ENCODE results near the gene ATL2. TPM values are rescaled to one million over a fixed set of nuclear protein-coding genes. Genes with fewer than 3 reads are reported as not detected.

Gene ATL2
- polyA plus RNA-seq, 3 donors = 7.8 to 28.3 (median 10.8) TPM

DNA sequence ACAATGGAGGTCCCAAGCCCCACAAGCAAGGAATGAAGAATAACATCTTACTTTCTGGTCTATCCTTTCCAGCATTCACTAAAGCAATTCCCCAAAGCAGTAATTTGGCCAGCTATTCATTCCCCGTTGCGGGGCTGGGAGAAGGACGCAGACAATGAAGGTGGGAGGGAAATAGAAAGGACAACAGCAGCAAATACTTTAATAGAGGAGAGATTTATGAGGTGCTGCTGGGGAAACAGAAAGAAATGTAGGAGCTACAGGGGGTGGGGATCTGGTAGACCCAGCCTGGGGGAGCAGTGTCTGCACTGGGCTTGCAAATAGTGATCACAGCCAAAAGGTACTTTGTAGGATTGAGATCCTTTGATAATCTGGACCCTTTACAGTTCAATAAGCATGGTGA, 13.9 kb upstream of the ATL2 start:
- Histone ChIP-seq H3K9me3 (replicated peaks in 1 of 2; ENCODE audit: control insufficient read depth in 1 of 2, insufficient read depth in 1 of 2, low read length in 2 of 2) (no peaks in the 10 kb centered on the region), H4K20me1 (ENCODE audit: insufficient read depth, low read length) (no peaks in the 10 kb centered on the region), H3K27ac (ENCODE audit: low read depth in 1 of 2, low read length in 2 of 2) (no peak overlapping the region), H3K79me2 (ENCODE audit: insufficient read depth, low read length) (no peaks in the 10 kb centered on the region), H3K4me3 (replicated peaks in 1 of 3; ENCODE audit: low read depth in 2 of 3, low read length in 3 of 3) (no peak overlapping the region), H3K4me1 (ENCODE audit: control insufficient read depth in 1 of 2, insufficient read depth in 2 of 2, low read length in 2 of 2) (peaks cover 16 to 17% of the 10 kb centered on the region in 2 donors), H3K36me3 (replicated peaks in 1 of 2; ENCODE audit: control insufficient read depth in 1 of 2, insufficient read depth in 2 of 2, low read length in 2 of 2) (no peaks in the 10 kb centered on the region), H2AFZ (ENCODE audit: insufficient read depth, low read depth, low read length, poor library complexity, severe bottlenecking) (no peak overlapping the region), H3K27me3 (ENCODE audit: control insufficient read depth in 2 of 2, insufficient read depth in 2 of 2, low read length in 2 of 2) (peaks cover 0 to 4% of the 10 kb centered on the region in 2 donors), H3K4me2 (replicated peaks; ENCODE audit: extremely low read depth, low read length, poor library complexity, severe bottlenecking) (no peak overlapping the region), H3K9ac (ENCODE audit: insufficient read depth, low read length, poor library complexity, severe bottlenecking) (no peak overlapping the region)
- peaks cover 16% of the 10 kb centered on the region for H3K4me1 Mint-ChIP-seq
- DNase-seq = no peak
- intact Hi-C loops (cut with micrococcal nuclease) = no loop called here
- peaks cover 6 to 14% (median 9%) of the 10 kb centered on the region in 3 donors for H3K27me3 Mint-ChIP-seq (ENCODE audit: low read depth in 3 of 3)
- no peaks in the 10 kb centered on the region for H3K36me3 Mint-ChIP-seq
- peak overlapping the region in 1 of 7 donors; percentile 31 for H3K27ac Mint-ChIP-seq
- TF ChIP-seq, protein P1, sequence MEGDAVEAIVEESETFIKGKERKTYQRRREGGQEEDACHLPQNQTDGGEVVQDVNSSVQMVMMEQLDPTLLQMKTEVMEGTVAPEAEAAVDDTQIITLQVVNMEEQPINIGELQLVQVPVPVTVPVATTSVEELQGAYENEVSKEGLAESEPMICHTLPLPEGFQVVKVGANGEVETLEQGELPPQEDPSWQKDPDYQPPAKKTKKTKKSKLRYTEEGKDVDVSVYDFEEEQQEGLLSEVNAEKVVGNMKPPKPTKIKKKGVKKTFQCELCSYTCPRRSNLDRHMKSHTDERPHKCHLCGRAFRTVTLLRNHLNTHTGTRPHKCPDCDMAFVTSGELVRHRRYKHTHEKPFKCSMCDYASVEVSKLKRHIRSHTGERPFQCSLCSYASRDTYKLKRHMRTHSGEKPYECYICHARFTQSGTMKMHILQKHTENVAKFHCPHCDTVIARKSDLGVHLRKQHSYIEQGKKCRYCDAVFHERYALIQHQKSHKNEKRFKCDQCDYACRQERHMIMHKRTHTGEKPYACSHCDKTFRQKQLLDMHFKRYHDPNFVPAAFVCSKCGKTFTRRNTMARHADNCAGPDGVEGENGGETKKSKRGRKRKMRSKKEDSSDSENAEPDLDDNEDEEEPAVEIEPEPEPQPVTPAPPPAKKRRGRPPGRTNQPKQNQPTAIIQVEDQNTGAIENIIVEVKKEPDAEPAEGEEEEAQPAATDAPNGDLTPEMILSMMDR (IDR thresholded peaks at IDR 0.05) = no peak
- peaks cover 0 to 5% (median 0%) of the 10 kb centered on the region in 7 donors for H3K9me3 Mint-ChIP-seq
- WGBS (ENCODE audit: insufficient coverage) = 100% methylated on average over 1 of the region's 3 CpGs
- H3K4me3 Mint-ChIP-seq = no peak overlapping the region

DNA sequence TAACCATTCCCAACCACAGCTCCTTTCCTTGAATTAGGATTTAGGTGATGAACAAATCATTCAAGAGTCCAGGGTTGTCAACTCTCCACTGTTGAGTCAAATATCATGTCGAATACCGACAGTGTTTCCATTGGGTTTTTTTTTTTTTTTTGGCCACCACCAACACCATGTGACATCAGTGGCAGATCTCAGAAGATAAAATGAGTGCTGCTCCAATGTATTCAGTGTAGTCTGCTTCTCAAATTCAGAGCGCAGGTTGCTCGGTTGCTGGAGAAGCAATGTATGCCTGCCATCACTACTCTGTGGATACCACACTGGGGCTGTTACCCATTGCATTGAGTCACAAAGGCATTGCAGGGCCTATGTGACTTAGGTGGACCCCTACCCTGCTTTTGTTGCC, 10.8 kb upstream of the ATL2 start:
- Histone ChIP-seq H3K27me3 (ENCODE audit: control insufficient read depth in 2 of 2, insufficient read depth in 2 of 2, low read length in 2 of 2) (peaks cover 0 to 2% of the 10 kb centered on the region in 2 donors), H3K4me1 (ENCODE audit: control insufficient read depth in 1 of 2, insufficient read depth in 2 of 2, low read length in 2 of 2) (peaks cover 16 to 17% of the 10 kb centered on the region in 2 donors), H3K27ac (ENCODE audit: low read depth in 1 of 2, low read length in 2 of 2) (peak overlapping the region in 1 of 2 donors; percentile 11), H3K9me3 (replicated peaks in 1 of 2; ENCODE audit: control insufficient read depth in 1 of 2, insufficient read depth in 1 of 2, low read length in 2 of 2) (no peaks in the 10 kb centered on the region), H4K20me1 (ENCODE audit: insufficient read depth, low read length) (no peaks in the 10 kb centered on the region), H2AFZ (ENCODE audit: insufficient read depth, low read depth, low read length, poor library complexity, severe bottlenecking) (peak overlapping the region; percentile 21), H3K79me2 (ENCODE audit: insufficient read depth, low read length) (no peaks in the 10 kb centered on the region), H3K36me3 (replicated peaks in 1 of 2; ENCODE audit: control insufficient read depth in 1 of 2, insufficient read depth in 2 of 2, low read length in 2 of 2) (no peaks in the 10 kb centered on the region), H3K4me3 (replicated peaks in 1 of 3; ENCODE audit: low read depth in 2 of 3, low read length in 3 of 3) (no peak overlapping the region), H3K9ac (ENCODE audit: insufficient read depth, low read length, poor library complexity, severe bottlenecking) (no peak overlapping the region), H3K4me2 (replicated peaks; ENCODE audit: extremely low read depth, low read length, poor library complexity, severe bottlenecking) (peak overlapping the region; percentile 68)
- Mint-ChIP-seq H3K4me1 (peaks cover 16% of the 10 kb centered on the region), H3K27ac (peak overlapping the region in 6 of 7 donors; percentile 67 to 87 (median 76)), H3K36me3 (no peaks in the 10 kb centered on the region), H3K9me3 (peaks cover 0 to 5% (median 2%) of the 10 kb centered on the region in 7 donors), H3K4me3 (peak overlapping the region in 1 of 2 donors; percentile 39), H3K27me3 (ENCODE audit: low read depth in 3 of 3) (peaks cover 4 to 10% (median 6%) of the 10 kb centered on the region in 3 donors)
- TF ChIP-seq, protein P1 (IDR thresholded peaks at IDR 0.05) = no peak
- WGBS (ENCODE audit: insufficient coverage) = 97% methylated on average over 4 of the region's 4 CpGs
- intact Hi-C loops (cut with micrococcal nuclease) = no loop called here
- DNase-seq = peak in 1 of 3 donors; percentile 31
